IMR-90 (cell line): Measurements from ENCODE around the gene TMEM127. TPM values are rescaled to one million over a fixed set of nuclear protein-coding genes. Genes with fewer than 3 reads are reported as not detected.

Source experiments
- ATAC-seq: fragments of 200-7000 bp; cut with Tn5 transposase; 2 replicates; pipeline ENCODE4 v1.9.1; 2020; ENCODE audit warnings: low read depth, mild to moderate bottlenecking, moderate library complexity
- BruUV-seq: library from RNA; stranded (reverse); fragments of 400-500 nt; replicated peaks from 2 replicates; lab custom pipeline; 2021; lab: Mats Ljungman, UMichigan
- CTCF ChIA-PET: fragments of 300-600 bp; formaldehyde crosslinking; extraction: SDS; loops from one replicate; lab custom pipeline; 2021; ENCODE audit warnings: antibody characterized with exemption; lab: Yijun Ruan, JAX
- POLR2A ChIA-PET: fragments of 300-600 bp; sonication (Branson Sonifier 250); formaldehyde crosslinking; loops from one replicate; lab custom pipeline; 2022; ENCODE audit warnings: antibody characterized with exemption; ENCODE audit not compliant: unreplicated experiment; lab: Charles Lee
- DNase-seq: peaks from one replicate; pipeline ENCODE4 v3.0.0; 2013
- H2AFZ ChIP-seq: replicated peaks from 2 replicates; pipeline ENCODE3; 2013; ENCODE audit warnings: low read length, mild to moderate bottlenecking; ENCODE audit not compliant: poor library complexity
- H2AK5ac ChIP-seq: 2 replicates; pipeline ENCODE4 v1.6.1; 2013; ENCODE audit warnings: low read depth, low read length, inconsistent platforms
- H2AK9ac ChIP-seq: replicated peaks from 2 replicates; pipeline ENCODE3; 2013; ENCODE audit warnings: mild to moderate bottlenecking, low read depth, low read length, moderate library complexity; ENCODE audit not compliant: poor library complexity
- H2BK120ac ChIP-seq: 2 replicates; pipeline ENCODE4 v1.6.1; 2013; ENCODE audit warnings: low read depth, low read length, inconsistent platforms
- H2BK15ac ChIP-seq: 3 replicates; pipeline ENCODE4 v1.6.1; 2013; ENCODE audit warnings: low read depth, low read length, inconsistent platforms
- H2BK20ac ChIP-seq: 2 replicates; pipeline ENCODE4 v1.6.1; 2013; ENCODE audit warnings: low read depth, mild to moderate bottlenecking, inconsistent platforms, low read length, moderate library complexity
- H2BK5ac ChIP-seq: 2 replicates; pipeline ENCODE4 v1.6.1; 2013; ENCODE audit warnings: mild to moderate bottlenecking, low read depth, low read length, inconsistent platforms; ENCODE audit not compliant: poor library complexity, severe bottlenecking
- H3K14ac ChIP-seq: replicated peaks from 2 replicates; pipeline ENCODE4 v1.6.1; 2013; ENCODE audit warnings: low read depth, low read length, inconsistent platforms
- H3K18ac ChIP-seq: 2 replicates; pipeline ENCODE4 v1.6.1; 2013; ENCODE audit warnings: low read depth, low read length, control low read depth
- H3K23ac ChIP-seq: 2 replicates; pipeline ENCODE4 v1.6.1; 2013; ENCODE audit warnings: low read depth, low read length, inconsistent platforms
- H3K27ac ChIP-seq: 2 replicates; pipeline ENCODE4 v1.5.1; 2013; ENCODE audit warnings: mild to moderate bottlenecking, control low read depth, low read length; ENCODE audit not compliant: insufficient read depth
- H3K27me3 ChIP-seq: 2 replicates; pipeline ENCODE4 v1.6.1; 2013; ENCODE audit warnings: low read length; ENCODE audit not compliant: control insufficient read depth, insufficient read depth
- H3K36me3 ChIP-seq: 2 replicates; pipeline ENCODE4 v1.6.1; 2013; ENCODE audit warnings: low read length, mixed read lengths; ENCODE audit not compliant: control insufficient read depth, insufficient read depth
- H3K4ac ChIP-seq: 2 replicates; pipeline ENCODE4 v1.6.1; 2013; ENCODE audit warnings: low read depth, low read length, inconsistent platforms
- H3K4me1 ChIP-seq: 2 replicates; pipeline ENCODE4 v1.6.1; 2013; ENCODE audit warnings: low read length, mixed read lengths; ENCODE audit not compliant: control insufficient read depth, insufficient read depth
- H3K4me2 ChIP-seq: 2 replicates; pipeline ENCODE4 v1.6.1; 2013; ENCODE audit warnings: low read depth, mild to moderate bottlenecking, control low read depth, low read length, moderate library complexity
- H3K4me3 ChIP-seq: 2 replicates; pipeline ENCODE4 v1.5.1; 2013; ENCODE audit warnings: low read depth, mild to moderate bottlenecking, control low read depth, low read length, moderate library complexity; ENCODE audit not compliant: insufficient read depth
- H3K56ac ChIP-seq: 2 replicates; pipeline ENCODE4 v1.6.1; 2013; ENCODE audit warnings: low read length, inconsistent platforms; ENCODE audit not compliant: insufficient read depth; ENCODE audit errors: extremely low read depth
- H3K79me1 ChIP-seq, 2 experiments: 2 replicates each; pipeline ENCODE4 v1.6.1; 2013; ENCODE audit warnings: low read length in 2 of 2, inconsistent platforms in 1 of 2, low read depth in 1 of 2
- H3K9ac ChIP-seq: 2 replicates; pipeline ENCODE4 v1.6.1; 2013; ENCODE audit warnings: low read depth, low read length, control low read depth
- H3K9me1 ChIP-seq: 2 replicates; pipeline ENCODE4 v1.6.1; 2013; ENCODE audit warnings: low read length, inconsistent platforms; ENCODE audit not compliant: insufficient read depth
- H3K9me3 ChIP-seq: 2 replicates; pipeline ENCODE4 v1.6.1; 2013; ENCODE audit warnings: low read length; ENCODE audit not compliant: control insufficient read depth, insufficient read depth
- H4K20me1 ChIP-seq: 2 replicates; pipeline ENCODE4 v1.6.1; 2013; ENCODE audit warnings: low read length, inconsistent platforms; ENCODE audit not compliant: insufficient read depth
- H4K5ac ChIP-seq: 2 replicates; pipeline ENCODE4 v1.6.1; 2013; ENCODE audit warnings: mild to moderate bottlenecking, low read depth, low read length, control low read depth
- H4K8ac ChIP-seq, 2 experiments: 2 replicates each; pipeline ENCODE4 v1.6.1; 2013; ENCODE audit warnings: low read depth in 2 of 2, low read length in 2 of 2, control low read depth in 1 of 2, inconsistent platforms in 1 of 2
- H4K91ac ChIP-seq: 2 replicates; pipeline ENCODE4 v1.6.1; 2013; ENCODE audit warnings: low read depth, low read length, inconsistent platforms; ENCODE audit not compliant: insufficient read depth
- BHLHE40 ChIP-seq: fragments of 150-350 bp; IDR thresholded peaks from 2 replicates; pipeline ENCODE4 v1.6.1; 2016; ENCODE audit warnings: mild to moderate bottlenecking, low read depth, low read length
- CEBPB ChIP-seq: IDR thresholded peaks from 2 replicates; pipeline ENCODE4 v1.6.1; 2012; ENCODE audit warnings: low read depth, low read length, improper control_type of control experiment
- CHD1 ChIP-seq: IDR thresholded peaks from 2 replicates; pipeline ENCODE4 v1.6.1; 2012; ENCODE audit warnings: low read depth, low read length, improper control_type of control experiment
- CTCF ChIP-seq: conservative IDR thresholded peaks from 2 replicates; pipeline ENCODE4 v1.5.1; 2012; ENCODE audit warnings: mild to moderate bottlenecking, low read depth, low read length, improper control_type of control experiment
- FOS ChIP-seq: fragments of 150-350 bp; IDR thresholded peaks from 2 replicates; pipeline ENCODE4 v1.6.1; 2016; ENCODE audit warnings: low read depth, low read length
- MAFK ChIP-seq: IDR thresholded peaks from 2 replicates; pipeline ENCODE4 v1.6.1; 2012; ENCODE audit warnings: low read depth, low read length, improper control_type of control experiment
- MAZ ChIP-seq: IDR thresholded peaks from 2 replicates; pipeline ENCODE4 v1.6.1; 2012; ENCODE audit warnings: low read depth, mild to moderate bottlenecking, low read length, improper control_type of control experiment, moderate library complexity, borderline replicate concordance
- MXI1 ChIP-seq: IDR thresholded peaks from 2 replicates; pipeline ENCODE4 v1.6.1; 2012; ENCODE audit warnings: low read depth, mild to moderate bottlenecking, low read length, moderate library complexity, borderline replicate concordance
- NFE2L2 ChIP-seq: fragments of 150-350 bp; IDR thresholded peaks from 2 replicates; pipeline ENCODE4 v1.6.1; 2016; ENCODE audit warnings: low read depth, mild to moderate bottlenecking, low read length
- POLR2A ChIP-seq: IDR thresholded peaks from 2 replicates; pipeline ENCODE4 v1.6.1; 2012; ENCODE audit warnings: mild to moderate bottlenecking, low read depth, low read length
- RAD21 ChIP-seq: IDR thresholded peaks from 2 replicates; pipeline ENCODE4 v1.6.1; 2012; ENCODE audit warnings: low read length, improper control_type of control experiment
- RCOR1 ChIP-seq: IDR thresholded peaks from 2 replicates; pipeline ENCODE4 v1.6.1; 2012; ENCODE audit warnings: mild to moderate bottlenecking, low read length, improper control_type of control experiment; ENCODE audit not compliant: insufficient replicate concordance
- RFX5 ChIP-seq: IDR thresholded peaks from 2 replicates; pipeline ENCODE4 v1.8.0; 2012; ENCODE audit warnings: low read depth, mild to moderate bottlenecking, low read length, moderate library complexity
- SMC3 ChIP-seq: fragments of 150-350 bp; IDR thresholded peaks from 2 replicates; pipeline ENCODE4 v1.6.1; 2016; ENCODE audit warnings: low read depth, mild to moderate bottlenecking, antibody characterized with exemption, low read length, moderate library complexity
- WGBS, 2 experiments: methylation state at CpG; one replicate each; pipeline versions ENCODE4 v1.1.5 to v1.1.7; 2013; ENCODE audit warnings: missing lambda C conversion rate in 2 of 2; ENCODE audit not compliant: insufficient read length in 1 of 2; ENCODE audit errors: extremely low coverage in 2 of 2; 5-methylcytosine and 5-hydroxymethylcytosine counted together
- dilution Hi-C: fragments of 300-500 bp; cut with HindIII; formaldehyde crosslinking; loops from one replicate; pipeline ENCODE4 v1.14.3; 2018; ENCODE audit warnings: low sequenced_read_pairs; ENCODE audit not compliant: unreplicated experiment
- in situ Hi-C: fragments of 300-500 bp; cut with MboI; formaldehyde crosslinking; loops from 3 replicates; pipeline ENCODE4 v1.14.3; 2019; ENCODE audit warnings: low sequenced_read_pairs, inconsistent platforms, mixed read lengths
- intact Hi-C: fragments of 100-400 bp; cut with micrococcal nuclease; formaldehyde crosslinking; loops from 2 replicates; pipeline ENCODE4 v1.10.0; 2022
- polyA plus RNA-seq, 3 experiments: library from polyadenylated mRNA; depleted of rRNA; stranded (reverse); fragments of >200 nt; gene quantifications; 2 replicates each; pipeline ENCODE4 v1.2.3, GENCODE V29; 2012; ENCODE audit warnings: low replicate concordance in 1 of 3
- total RNA-seq: library from RNA; depleted of rRNA; stranded (reverse); fragments of >200 nt; gene quantifications from 2 replicates; pipeline ENCODE4 v1.2.3, GENCODE V29; 2012
- TF ChIP-seq, protein P1 (sequence below): fragments of 150-350 bp; IDR thresholded peaks from 2 replicates; pipeline ENCODE4 v1.6.1; 2017; ENCODE audit warnings: mild to moderate bottlenecking, antibody characterized with exemption, low read length, low read depth
- TF ChIP-seq, protein P2 (sequence below): fragments of 150-350 bp; IDR thresholded peaks from 2 replicates; pipeline ENCODE4 v1.6.1; 2016; ENCODE audit warnings: low read depth, mild to moderate bottlenecking, low read length, moderate library complexity, borderline replicate concordance

Gene TMEM127
- total and polyA plus RNA-seq, 2 of the 4 experiments (the other 2 are of a cell fraction): 35.7 to 47.6 TPM

DNA sequence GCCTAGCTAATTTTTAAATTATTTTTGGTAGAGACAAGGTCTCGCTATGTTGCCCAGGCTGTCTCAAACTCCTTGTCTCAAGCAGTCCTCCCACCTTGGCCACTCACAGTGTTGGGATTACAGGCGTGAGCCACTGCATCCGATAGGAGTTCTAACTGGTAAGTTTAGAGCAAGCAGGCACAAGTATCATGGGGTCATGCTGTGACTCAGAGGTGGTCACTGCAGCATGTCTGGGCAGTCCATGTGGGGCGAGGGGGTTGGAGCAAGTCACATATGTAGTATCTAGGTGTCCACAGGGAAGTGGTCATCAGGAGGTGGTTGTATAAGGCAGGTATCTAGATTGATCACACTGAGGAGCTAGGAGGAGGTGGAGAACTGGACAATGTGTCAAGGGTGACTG lies 34.5 kb downstream of the TMEM127 start:
- H2BK5ac ChIP-seq: no peak overlapping the region
- no TSS peak for BruUV-seq
- WGBS, 2 experiments: 100% methylated on average over 1 of the region's 4 CpGs; no CpG with 5 or more reads in 1 of the 2 experiments
- H3K9ac ChIP-seq: no peak overlapping the region
- TF ChIP-seq MAFK (no peak), FOS (no peak), MAZ (no peak), RCOR1 (no peak), CEBPB (no peak), SMC3 (no peak), NFE2L2 (no peak), RFX5 (no peak), RAD21 (no peak), BHLHE40 (no peak), CTCF (no peak), MXI1 (no peak), POLR2A (no peak), CHD1 (no peak)
- TF ChIP-seq, protein P1, sequence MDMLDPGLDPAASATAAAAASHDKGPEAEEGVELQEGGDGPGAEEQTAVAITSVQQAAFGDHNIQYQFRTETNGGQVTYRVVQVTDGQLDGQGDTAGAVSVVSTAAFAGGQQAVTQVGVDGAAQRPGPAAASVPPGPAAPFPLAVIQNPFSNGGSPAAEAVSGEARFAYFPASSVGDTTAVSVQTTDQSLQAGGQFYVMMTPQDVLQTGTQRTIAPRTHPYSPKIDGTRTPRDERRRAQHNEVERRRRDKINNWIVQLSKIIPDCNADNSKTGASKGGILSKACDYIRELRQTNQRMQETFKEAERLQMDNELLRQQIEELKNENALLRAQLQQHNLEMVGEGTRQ: no peak
- TF ChIP-seq, protein P2, sequence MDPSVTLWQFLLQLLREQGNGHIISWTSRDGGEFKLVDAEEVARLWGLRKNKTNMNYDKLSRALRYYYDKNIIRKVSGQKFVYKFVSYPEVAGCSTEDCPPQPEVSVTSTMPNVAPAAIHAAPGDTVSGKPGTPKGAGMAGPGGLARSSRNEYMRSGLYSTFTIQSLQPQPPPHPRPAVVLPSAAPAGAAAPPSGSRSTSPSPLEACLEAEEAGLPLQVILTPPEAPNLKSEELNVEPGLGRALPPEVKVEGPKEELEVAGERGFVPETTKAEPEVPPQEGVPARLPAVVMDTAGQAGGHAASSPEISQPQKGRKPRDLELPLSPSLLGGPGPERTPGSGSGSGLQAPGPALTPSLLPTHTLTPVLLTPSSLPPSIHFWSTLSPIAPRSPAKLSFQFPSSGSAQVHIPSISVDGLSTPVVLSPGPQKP: no peak
- ATAC-seq (no peak), DNase-seq (no peak)
- no peak overlapping the region for H2BK15ac ChIP-seq
- intact Hi-C loops: no loop called here
- in situ Hi-C loops: no loop called here
- ChIA-PET POLR2A (no interaction called here), CTCF (no interaction called here)
- peaks cover 9% of the 10 kb centered on the region in 2 experiments for H3K79me1 ChIP-seq
- H3K23ac ChIP-seq: no peak overlapping the region
- no peaks in the 10 kb centered on the region for H3K36me3 ChIP-seq
- no peak overlapping the region for H3K4me3 ChIP-seq
- no peak overlapping the region for H3K14ac ChIP-seq
- no peak overlapping the region for H2AK9ac ChIP-seq
- dilution Hi-C loops: no loop called here
- H3K27ac ChIP-seq: no peak overlapping the region
- no peak overlapping the region for H3K4me2 ChIP-seq
- H4K8ac ChIP-seq: no peak overlapping the region
- H3K4ac ChIP-seq: no peak overlapping the region
- no peaks in the 10 kb centered on the region; the same call in 1 of the 2 replicates for H4K20me1 ChIP-seq
- no peaks in the 10 kb centered on the region for H3K4me1 ChIP-seq
- no peak overlapping the region for H2AFZ ChIP-seq
- H2BK120ac ChIP-seq: no peak overlapping the region
- H3K27me3 ChIP-seq: no peaks in the 10 kb centered on the region
- H3K9me3 ChIP-seq: no peaks in the 10 kb centered on the region
- no peak overlapping the region for H2AK5ac ChIP-seq
- no peak overlapping the region for H4K91ac ChIP-seq
- no peak overlapping the region for H4K5ac ChIP-seq
- H2BK20ac ChIP-seq: no peak overlapping the region
- H3K9me1 ChIP-seq: peaks cover 4% of the 10 kb centered on the region
- no peak overlapping the region for H3K56ac ChIP-seq
- no peak overlapping the region for H3K18ac ChIP-seq
